ENCODE results near the gene ZC3H14. TPM values are rescaled to one million over a fixed set of nuclear protein-coding genes. Genes with fewer than 3 reads are reported as not detected.

The ZC3H14 gene
- total RNA-seq (2022; extraction: Qiagen RNA extraction), result 56.4 to 63.6 TPM (median 62.2 TPM) in 5 replicates

GRCh38 chr14:88562831-88563686, at the start of gene ZC3H14:
TSS of gene ZC3H14 (plus strand) at chr14:88563037. CDS start at chr14:88563134, 97 bp downstream.

GRCh38 chr14:88554457-88555286, 8.2 kb upstream of the ZC3H14 start, which contains the start of gene PTPN21:
TSS of gene PTPN21 (minus strand) at chr14:88555007. CDS start at chr14:88550417, 4,590 bp downstream.

Other genes starting within 250 kb of the ZC3H14 start
- not detected in 5 replicates for gene KCNK10, start 239.8 kb upstream of the ZC3H14 start, total RNA-seq (2022; extraction: Qiagen RNA extraction)
- gene SPATA7, start 177.4 kb upstream of the ZC3H14 start, total RNA-seq (2022; extraction: Qiagen RNA extraction), result 2.5 to 5.0 TPM (median 4.3 TPM) in 5 replicates
- 8.5 to 9.4 TPM (median 9.0 TPM) in 5 replicates for gene PTPN21, start 8.0 kb upstream of the ZC3H14 start, total RNA-seq (2022; extraction: Qiagen RNA extraction)
- gene EML5, start 229.9 kb downstream of the ZC3H14 start, total RNA-seq (2022; extraction: Qiagen RNA extraction), result 0.32 to 0.45 TPM (median 0.39 TPM) in 5 replicates

Data from A549 treated with AZD2906 at 1 μM for 4 hours (cell line).